ENCODE data around the gene CGB3. TPM values are rescaled to one million over a fixed set of nuclear protein-coding genes. Genes with fewer than 3 reads are reported as not detected.
A peak's percentile ranks its signal among the peaks of the same experiment; 100 is the strongest.
"Not testable (repeated sequence)": the region's sequence is repeated elsewhere in the genome, so short reads cannot be mapped to it uniquely, and the experiment has no call there.

The CGB3 gene
- total and polyA plus RNA-seq, 2 experiments from 2014 or later: not detected

- Histone ChIP-seq H3K27ac (no peak overlapping the region), H3K4me3 (no peak overlapping the region)
Measured at GRCh38 chr19:49058562-49058961, 34.4 kb upstream of the CGB3 start.

GRCh38 chr19:49057636-49058234 is 33.6 kb upstream of the CGB3 start, which contains the start of gene CGB7:
TSS of gene CGB7 (minus strand) at chr19:49057749. CDS start at chr19:49055375, 2,374 bp downstream.
- no peak for TF ChIP-seq CTCF (IDR thresholded peaks at IDR 0.05; ENCODE audit: low read depth, low read length)
- peak; percentile 59 to 77 for DNase-seq (ENCODE audit: low read depth in 1 of 2, low spot score in 1 of 2)
- Histone ChIP-seq H3K9me3 (ENCODE audit: low read depth) (no peaks in the 10 kb centered on the region), H3K36me3 (no peaks in the 10 kb centered on the region), H3K27me3 (no peaks in the 10 kb centered on the region), H3K4me3 (peak within 1 kb of the TSS; percentile 49), H3K4me1 (ENCODE audit: low read depth) (peaks cover 4% of the 10 kb centered on the region), H3K27ac (no peak within 1 kb of the TSS)

More at GRCh38 chr19:49058562-49058961, 34.4 kb upstream of the CGB3 start:
- H3K4me1 ChIP-seq (ENCODE audit: low read depth): peaks cover 11% of the 10 kb centered on the region
- no peak for TF ChIP-seq CTCF (IDR thresholded peaks at IDR 0.05; ENCODE audit: low read depth, low read length)
- H3K9me3 ChIP-seq (ENCODE audit: low read depth): no peaks in the 10 kb centered on the region
- no peaks in the 10 kb centered on the region for H3K27me3 ChIP-seq
- peak; percentile 32 to 33 for DNase-seq (ENCODE audit: low read depth in 1 of 2, low spot score in 1 of 2)
- H3K36me3 ChIP-seq: no peaks in the 10 kb centered on the region

- H3K27me3 ChIP-seq; DNase-seq (ENCODE audit: low read depth in 1 of 2, low spot score in 1 of 2); H3K27ac ChIP-seq; H3K36me3 ChIP-seq; H3K9me3 ChIP-seq (ENCODE audit: low read depth); H3K4me1 ChIP-seq (ENCODE audit: low read depth): not testable (repeated sequence)
- H3K4me3 ChIP-seq: peak overlapping the region; percentile 49
Measured at GRCh38 chr19:49056902-49057596, 32.9 kb upstream of the CGB3 start.

- TF ChIP-seq CTCF (IDR thresholded peaks at IDR 0.05; ENCODE audit: low read depth, low read length): peak; percentile 31
- no peaks in the 10 kb centered on the region for H3K27me3 ChIP-seq
- peak; percentile 47 to 69 for DNase-seq (ENCODE audit: low read depth in 1 of 2, low spot score in 1 of 2)
- H3K36me3 ChIP-seq: no peaks in the 10 kb centered on the region
- H3K4me1 ChIP-seq (ENCODE audit: low read depth): peaks cover 4% of the 10 kb centered on the region
- peak overlapping the region; percentile 49 for H3K4me3 ChIP-seq
- H3K9me3 ChIP-seq (ENCODE audit: low read depth): no peaks in the 10 kb centered on the region
- H3K27ac ChIP-seq: no peak overlapping the region
Measured at GRCh38 chr19:49056101-49056901, 32.2 kb upstream of the CGB3 start.

GRCh38 chr19:49050376-49051033 is 26.4 kb upstream of the CGB3 start:
- not testable (repeated sequence) for H3K4me3 ChIP-seq; H3K27ac ChIP-seq; H3K27me3 ChIP-seq; H3K36me3 ChIP-seq; H3K9me3 ChIP-seq (ENCODE audit: low read depth); H3K4me1 ChIP-seq (ENCODE audit: low read depth)
- peak in 1 of 2 donors; percentile 20 for DNase-seq (ENCODE audit: low read depth in 1 of 2, low spot score in 1 of 2)

GRCh38 chr19:49049834-49050233 is 25.7 kb upstream of the CGB3 start:
- H3K4me3 ChIP-seq; H3K9me3 ChIP-seq (ENCODE audit: low read depth); H3K4me1 ChIP-seq (ENCODE audit: low read depth); DNase-seq (ENCODE audit: low read depth in 1 of 2, low spot score in 1 of 2); H3K27me3 ChIP-seq; H3K36me3 ChIP-seq; H3K27ac ChIP-seq: not testable (repeated sequence)

- DNase-seq (ENCODE audit: low read depth in 1 of 2, low spot score in 1 of 2); H3K27me3 ChIP-seq; H3K36me3 ChIP-seq; H3K27ac ChIP-seq; H3K9me3 ChIP-seq (ENCODE audit: low read depth); H3K4me3 ChIP-seq; H3K4me1 ChIP-seq (ENCODE audit: low read depth): not testable (repeated sequence)
Measured at GRCh38 chr19:49049011-49049410, 24.9 kb upstream of the CGB3 start, which contains the start of gene CGB8. TSS of gene CGB8 (minus strand) at chr19:49049111. CDS start at chr19:49048739, 372 bp downstream.

- not testable (repeated sequence) for H3K27ac ChIP-seq; H3K36me3 ChIP-seq; H3K4me1 ChIP-seq (ENCODE audit: low read depth); H3K27me3 ChIP-seq; H3K9me3 ChIP-seq (ENCODE audit: low read depth); H3K4me3 ChIP-seq; DNase-seq (ENCODE audit: low read depth in 1 of 2, low spot score in 1 of 2)
Measured at GRCh38 chr19:49043548-49043947, 19.4 kb upstream of the CGB3 start, which contains the start of gene CGB5. TSS of gene CGB5 (plus strand) at chr19:49043848. CDS start at chr19:49044210, 362 bp downstream.

GRCh38 chr19:49042666-49043065 is 18.5 kb upstream of the CGB3 start:
- not testable (repeated sequence) for H3K36me3 ChIP-seq; H3K27ac ChIP-seq; H3K4me1 ChIP-seq (ENCODE audit: low read depth); H3K27me3 ChIP-seq; H3K9me3 ChIP-seq (ENCODE audit: low read depth); H3K4me3 ChIP-seq; DNase-seq (ENCODE audit: low read depth in 1 of 2, low spot score in 1 of 2)
